ENCODE data around the gene GPRASP3.

Gene GPRASP3

GRCh38 chrX:102745857-102746584, 25.5 kb downstream of the GPRASP3 start:
- H3K4me3 ChIP-seq (ENCODE audit: low read depth in 1 of 2, low read length in 2 of 2) = peak overlapping the region; percentile 55 to 61
- H3K9me3 ChIP-seq (ENCODE audit: control insufficient read depth in 1 of 2, low read length in 2 of 2) = no peaks in the 10 kb centered on the region
- no peak overlapping the region for H3K27ac ChIP-seq (ENCODE audit: low read depth, low read length)
- no peaks in the 10 kb centered on the region for H3K36me3 ChIP-seq (ENCODE audit: control insufficient read depth in 1 of 2, insufficient read depth in 2 of 2, low read length in 2 of 2)
- no peaks in the 10 kb centered on the region for H3K27me3 ChIP-seq (ENCODE audit: control insufficient read depth in 1 of 2, insufficient read depth in 2 of 2, low read length in 2 of 2)
- H3K9ac ChIP-seq (ENCODE audit: low read depth in 1 of 2, low read length in 2 of 2) = no peak overlapping the region
- H3K4me1 ChIP-seq (ENCODE audit: control insufficient read depth in 1 of 2, insufficient read depth in 2 of 2, low read length in 2 of 2) = no peaks in the 10 kb centered on the region

GRCh38 chrX:102765217-102765616, 44.7 kb downstream of the GPRASP3 start:
- no peak overlapping the region for H3K27ac ChIP-seq (ENCODE audit: low read depth, low read length)

GRCh38 chrX:102765809-102766208, 45.3 kb downstream of the GPRASP3 start:
- no peak overlapping the region for H3K9ac ChIP-seq (ENCODE audit: low read depth in 1 of 2, low read length in 2 of 2)
- H3K9me3 ChIP-seq (ENCODE audit: control insufficient read depth in 1 of 2, low read length in 2 of 2) = no peaks in the 10 kb centered on the region
- H3K4me1 ChIP-seq (ENCODE audit: control insufficient read depth in 1 of 2, insufficient read depth in 2 of 2, low read length in 2 of 2) = peaks cover 4% of the 10 kb centered on the region in 2 donors
- H3K27me3 ChIP-seq (ENCODE audit: control insufficient read depth in 1 of 2, insufficient read depth in 2 of 2, low read length in 2 of 2) = no peaks in the 10 kb centered on the region
- H3K36me3 ChIP-seq (ENCODE audit: control insufficient read depth in 1 of 2, insufficient read depth in 2 of 2, low read length in 2 of 2) = no peaks in the 10 kb centered on the region
- no peak overlapping the region for H3K27ac ChIP-seq (ENCODE audit: low read depth, low read length)
- H3K4me3 ChIP-seq (ENCODE audit: low read depth in 1 of 2, low read length in 2 of 2) = no peak overlapping the region

More at GRCh38 chrX:102765217-102765616, 44.7 kb downstream of the GPRASP3 start:
- Histone ChIP-seq H3K4me1 (ENCODE audit: control insufficient read depth in 1 of 2, insufficient read depth in 2 of 2, low read length in 2 of 2) (peaks cover 4% of the 10 kb centered on the region in 2 donors), H3K9ac (ENCODE audit: low read depth in 1 of 2, low read length in 2 of 2) (no peak overlapping the region), H3K4me3 (ENCODE audit: low read depth in 1 of 2, low read length in 2 of 2) (no peak overlapping the region), H3K36me3 (ENCODE audit: control insufficient read depth in 1 of 2, insufficient read depth in 2 of 2, low read length in 2 of 2) (no peaks in the 10 kb centered on the region), H3K27me3 (ENCODE audit: control insufficient read depth in 1 of 2, insufficient read depth in 2 of 2, low read length in 2 of 2) (no peaks in the 10 kb centered on the region), H3K9me3 (ENCODE audit: control insufficient read depth in 1 of 2, low read length in 2 of 2) (no peaks in the 10 kb centered on the region)

- H3K4me1 ChIP-seq (ENCODE audit: control insufficient read depth in 1 of 2, insufficient read depth in 2 of 2, low read length in 2 of 2) = peaks cover 4% of the 10 kb centered on the region in 2 donors
- no peaks in the 10 kb centered on the region for H3K9me3 ChIP-seq (ENCODE audit: control insufficient read depth in 1 of 2, low read length in 2 of 2)
- H3K36me3 ChIP-seq (ENCODE audit: control insufficient read depth in 1 of 2, insufficient read depth in 2 of 2, low read length in 2 of 2) = no peaks in the 10 kb centered on the region
- H3K9ac ChIP-seq (ENCODE audit: low read depth in 1 of 2, low read length in 2 of 2) = no peak overlapping the region
- H3K27me3 ChIP-seq (ENCODE audit: control insufficient read depth in 1 of 2, insufficient read depth in 2 of 2, low read length in 2 of 2) = no peaks in the 10 kb centered on the region
- H3K27ac ChIP-seq (ENCODE audit: low read depth, low read length) = no peak overlapping the region
- no peak overlapping the region for H3K4me3 ChIP-seq (ENCODE audit: low read depth in 1 of 2, low read length in 2 of 2)
Observed at GRCh38 chrX:102767287-102767686, 46.7 kb downstream of the GPRASP3 start.

- no peaks in the 10 kb centered on the region for H3K9me3 ChIP-seq (ENCODE audit: control insufficient read depth in 1 of 2, low read length in 2 of 2)
- peak overlapping the region; percentile 79 for H3K4me3 ChIP-seq (ENCODE audit: low read depth in 1 of 2, low read length in 2 of 2)
- no peaks in the 10 kb centered on the region for H3K36me3 ChIP-seq (ENCODE audit: control insufficient read depth in 1 of 2, insufficient read depth in 2 of 2, low read length in 2 of 2)
- H3K4me1 ChIP-seq (ENCODE audit: control insufficient read depth in 1 of 2, insufficient read depth in 2 of 2, low read length in 2 of 2) = peaks cover 4% of the 10 kb centered on the region in 2 donors
- H3K27ac ChIP-seq (ENCODE audit: low read depth, low read length) = peak overlapping the region; percentile 25
- no peaks in the 10 kb centered on the region for H3K27me3 ChIP-seq (ENCODE audit: control insufficient read depth in 1 of 2, insufficient read depth in 2 of 2, low read length in 2 of 2)
- H3K9ac ChIP-seq (ENCODE audit: low read depth in 1 of 2, low read length in 2 of 2) = peak overlapping the region; percentile 71 to 81
Observed at GRCh38 chrX:102768987-102769761, 48.6 kb downstream of the GPRASP3 start.
